Ishikawa (cell line): ENCODE results near the gene SH3TC2.

Source experiments
- CEBPB ChIP-seq: IDR thresholded peaks from 2 replicates; pipeline ENCODE4 v1.6.1; 2012
- CREB1 ChIP-seq: IDR thresholded peaks from 2 replicates; pipeline ENCODE4 v1.6.1; 2012; ENCODE audit warnings: low read depth
- EGR1 ChIP-seq: IDR thresholded peaks from 2 replicates; pipeline ENCODE4 v1.6.1; 2012
- EP300 ChIP-seq: IDR thresholded peaks from 2 replicates; pipeline ENCODE4 v1.6.1; 2012; ENCODE audit warnings: borderline replicate concordance
- FOXM1 ChIP-seq: IDR thresholded peaks from 2 replicates; pipeline ENCODE4 v1.6.1; 2012; ENCODE audit warnings: low read depth, borderline replicate concordance
- MAX ChIP-seq: IDR thresholded peaks from 2 replicates; pipeline ENCODE4 v1.6.1; 2012
- NFIC ChIP-seq: IDR thresholded peaks from 2 replicates; pipeline ENCODE4 v1.6.1; 2012
- RAD21 ChIP-seq: IDR thresholded peaks from 2 replicates; pipeline ENCODE4 v1.6.1; 2012; ENCODE audit warnings: low read depth
- REST ChIP-seq: IDR thresholded peaks from 2 replicates; pipeline ENCODE4 v1.6.1; 2012; ENCODE audit warnings: low read depth, mild to moderate bottlenecking
- TAF1 ChIP-seq: IDR thresholded peaks from 2 replicates; pipeline ENCODE4 v1.6.1; 2012; ENCODE audit warnings: low read depth, mild to moderate bottlenecking
- TCF12 ChIP-seq: IDR thresholded peaks from 2 replicates; pipeline ENCODE4 v1.6.1; 2012; ENCODE audit warnings: low read depth
- TEAD4 ChIP-seq: IDR thresholded peaks from 2 replicates; pipeline ENCODE4 v1.6.1; 2012
- USF1 ChIP-seq: IDR thresholded peaks from 2 replicates; pipeline ENCODE4 v1.6.1; 2012
- YY1 ChIP-seq: IDR thresholded peaks from 2 replicates; pipeline ENCODE4 v1.6.1; 2012; ENCODE audit warnings: low read depth
- ZBTB7A ChIP-seq: IDR thresholded peaks from 2 replicates; pipeline ENCODE4 v1.6.1; 2012; ENCODE audit warnings: low read depth

SH3TC2 gene

GRCh38 chr5:148993283-148993936, 69.5 kb downstream of the SH3TC2 start:
- no peak for TF ChIP-seq EGR1
- no peak for TF ChIP-seq RAD21
- TF ChIP-seq TAF1: no peak
- TF ChIP-seq MAX: no peak
- TF ChIP-seq USF1: no peak
- TF ChIP-seq TCF12: no peak
- no peak for TF ChIP-seq YY1

- TF ChIP-seq TAF1 (no peak), MAX (no peak), FOXM1 (no peak), USF1 (no peak), EP300 (no peak), TCF12 (no peak), EGR1 (no peak), CREB1 (no peak), TEAD4 (no peak), ZBTB7A (no peak), CEBPB (no peak), YY1 (no peak), REST (no peak), NFIC (no peak), RAD21 (no peak)
These were observed 70.6 kb downstream of the SH3TC2 start for GRCh38 chr5:148992265-148992664.

GRCh38 chr5:148991566-148991965, 71.3 kb downstream of the SH3TC2 start:
- TF ChIP-seq ZBTB7A (no peak), FOXM1 (no peak), TAF1 (no peak), EP300 (no peak), TEAD4 (no peak), RAD21 (no peak), EGR1 (no peak), CEBPB (no peak), REST (no peak), TCF12 (no peak), USF1 (no peak), NFIC (no peak), MAX (no peak), YY1 (no peak), CREB1 (no peak)

GRCh38 chr5:148990817-148991216, 72.0 kb downstream of the SH3TC2 start:
- TF ChIP-seq FOXM1 (no peak), NFIC (no peak), TAF1 (no peak), USF1 (no peak)

GRCh38 chr5:148989567-148989966, 73.3 kb downstream of the SH3TC2 start:
- TF ChIP-seq USF1 (no peak), ZBTB7A (no peak), TCF12 (no peak), REST (no peak), CREB1 (no peak), NFIC (no peak), TEAD4 (no peak), TAF1 (no peak), MAX (no peak), EP300 (no peak), YY1 (no peak), FOXM1 (no peak), CEBPB (no peak), RAD21 (no peak), EGR1 (no peak)
